Endometrial microvascular endothelial cells (primary cell): ENCODE measurements around the gene IL34. TPM values are rescaled to one million over a fixed set of nuclear protein-coding genes. Genes with fewer than 3 reads are reported as not detected.

Experiments
- in situ Hi-C: cut with HindIII; loops from 2 replicates; pipeline ENCODE4 v1.10.0; 2017; ENCODE audit warnings: low sequenced_read_pairs, low pct_unique_long_range_greater_than_20kb; ENCODE audit errors: inconsistent ontology term
- total RNA-seq: library from RNA; depleted of rRNA; stranded (reverse); fragments of >200 nt; gene quantifications from one replicate; pipeline ENCODE4 v1.2.3, GENCODE V29; 2015; ENCODE audit errors: inconsistent ontology term

The IL34 gene
- total RNA-seq, 1 donor from 2014 or later, result 1.2 TPM

DNA sequence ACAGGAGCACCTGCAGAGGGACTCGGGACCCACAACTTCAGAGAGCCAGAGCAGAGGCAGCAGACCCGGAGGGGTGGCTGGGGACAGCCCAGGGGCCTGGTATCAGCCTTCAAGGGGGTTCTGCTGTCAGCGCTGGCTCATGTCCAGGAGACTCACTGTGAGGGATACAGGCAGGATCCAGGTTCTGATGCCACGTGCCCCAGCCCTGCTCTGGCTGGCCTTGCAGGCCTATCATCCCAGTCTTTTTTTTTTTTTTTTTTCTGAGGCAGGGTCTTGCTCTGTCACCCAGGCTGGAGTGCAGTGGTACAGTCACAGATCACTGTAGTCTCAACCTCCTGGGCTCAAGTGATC lies 48.5 kb downstream of the IL34 start:
- in situ Hi-C loops, result no loop called here

DNA sequence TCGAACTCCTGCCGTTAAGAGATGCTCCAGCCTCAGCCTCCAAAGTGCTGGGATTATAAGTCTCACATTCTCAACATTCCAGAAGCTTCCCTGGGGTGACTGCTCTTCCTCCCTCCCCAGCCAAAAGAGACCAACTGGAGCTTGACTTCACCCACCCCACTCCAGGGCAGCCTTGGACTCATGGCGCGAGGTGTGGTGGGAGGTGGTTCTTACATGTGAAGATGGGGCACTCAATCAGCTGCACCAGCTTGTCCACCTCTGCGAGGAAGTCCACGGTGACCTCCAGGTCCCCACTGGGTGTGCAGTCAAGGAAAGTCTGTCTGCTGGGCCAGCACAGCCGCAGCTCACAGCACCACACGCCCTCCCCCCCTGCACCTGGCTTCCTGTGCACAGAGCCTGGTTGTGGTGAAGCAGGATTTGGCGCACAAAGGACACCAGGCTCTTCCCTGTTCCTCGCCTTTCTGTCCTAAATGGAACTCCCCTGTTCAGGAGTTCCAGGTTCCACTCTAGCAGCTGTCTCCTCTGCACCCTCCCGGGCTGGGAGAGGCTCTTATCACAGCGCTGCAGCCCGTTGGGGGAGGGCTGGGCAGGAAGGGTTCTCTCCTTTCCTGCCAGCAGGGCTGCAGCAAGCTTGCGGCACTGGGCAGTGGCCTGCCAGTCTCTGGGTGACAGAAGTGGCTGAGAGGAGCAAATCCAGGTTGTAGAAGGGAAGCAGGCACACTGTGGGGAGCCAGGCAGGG lies 49.1 kb downstream of the IL34 start:
- in situ Hi-C loops, result no loop called here

DNA sequence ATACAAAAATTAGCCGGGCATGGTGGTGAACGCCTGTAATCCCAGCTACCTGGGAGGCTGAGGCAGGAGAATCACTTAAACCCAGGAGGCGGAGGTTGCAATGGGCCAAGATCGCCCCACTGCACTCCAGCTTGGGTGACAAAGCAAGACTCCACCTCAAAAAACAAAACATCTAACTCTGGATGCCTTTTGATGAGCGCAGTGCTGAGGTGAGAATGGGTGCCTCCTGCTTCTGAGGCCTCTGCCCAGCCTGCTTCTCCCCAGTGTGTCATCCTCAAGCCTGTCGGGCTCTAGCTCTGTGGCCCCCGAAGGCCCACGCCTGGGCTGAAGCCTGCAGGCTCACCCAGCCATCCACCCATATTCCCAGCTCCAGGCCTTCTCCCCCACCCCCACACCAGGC lies 50.0 kb downstream of the IL34 start:
- in situ Hi-C loops, result no loop called here

DNA sequence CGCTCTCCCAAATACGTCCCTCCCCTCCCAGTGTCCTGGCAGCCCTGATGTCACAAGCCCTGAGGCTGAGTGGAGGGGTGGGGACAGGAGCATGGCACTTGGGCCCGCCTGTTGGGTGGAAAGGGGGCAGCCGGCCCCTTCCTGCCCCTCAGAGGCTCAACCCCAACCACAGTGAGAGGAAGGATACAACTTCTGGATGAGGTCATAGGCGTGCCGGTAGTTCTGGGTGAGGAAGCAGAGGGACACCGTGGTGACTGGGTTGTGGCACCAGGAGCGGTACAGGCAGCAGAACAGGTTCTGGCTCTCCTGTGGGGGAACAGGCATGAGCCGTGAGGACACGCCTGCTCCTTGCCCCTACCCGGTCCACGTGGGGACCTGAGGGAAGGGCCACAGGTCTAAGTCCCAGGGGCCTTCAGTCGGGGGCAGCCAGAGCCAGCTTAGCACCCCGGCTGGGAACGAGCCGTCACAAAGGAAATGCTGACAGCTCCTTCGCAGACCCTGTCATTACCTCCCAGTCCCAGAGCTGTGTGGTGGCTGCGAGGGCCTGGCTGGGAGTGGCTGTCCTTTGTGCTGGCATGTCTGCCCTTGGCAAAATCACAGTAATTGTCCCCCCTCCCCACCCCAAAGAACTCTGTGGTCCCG lies 50.7 kb downstream of the IL34 start:
- in situ Hi-C loops, result no loop called here

DNA sequence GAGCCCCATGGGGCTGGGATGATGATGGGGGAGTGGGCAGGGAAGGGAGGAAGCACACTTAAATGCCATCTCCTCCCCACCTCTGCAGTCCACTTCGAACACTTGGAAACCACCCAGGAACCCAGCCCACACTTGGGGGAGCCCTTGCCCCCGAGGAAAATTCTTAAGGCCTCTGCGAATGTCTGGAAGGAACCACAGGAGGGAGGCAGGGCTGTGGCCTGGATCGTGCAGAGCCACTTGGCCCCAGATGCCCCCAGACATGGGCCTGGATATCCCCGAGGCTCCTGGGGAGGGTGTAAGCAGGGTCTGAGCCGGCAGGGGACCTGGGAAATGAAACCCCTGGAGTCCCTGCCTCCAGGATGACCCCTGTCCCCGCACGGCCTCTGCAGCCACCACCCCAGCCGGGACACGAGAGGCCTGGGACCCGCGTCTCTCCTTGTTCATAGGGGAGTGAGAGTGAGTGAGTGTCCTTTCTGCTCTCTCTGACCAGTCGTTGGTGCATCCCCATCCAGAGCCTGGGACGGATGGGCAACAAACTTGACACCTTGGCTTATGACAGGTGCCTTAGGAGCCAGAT lies 51.3 kb downstream of the IL34 start:
- in situ Hi-C loops, result no loop called here

DNA sequence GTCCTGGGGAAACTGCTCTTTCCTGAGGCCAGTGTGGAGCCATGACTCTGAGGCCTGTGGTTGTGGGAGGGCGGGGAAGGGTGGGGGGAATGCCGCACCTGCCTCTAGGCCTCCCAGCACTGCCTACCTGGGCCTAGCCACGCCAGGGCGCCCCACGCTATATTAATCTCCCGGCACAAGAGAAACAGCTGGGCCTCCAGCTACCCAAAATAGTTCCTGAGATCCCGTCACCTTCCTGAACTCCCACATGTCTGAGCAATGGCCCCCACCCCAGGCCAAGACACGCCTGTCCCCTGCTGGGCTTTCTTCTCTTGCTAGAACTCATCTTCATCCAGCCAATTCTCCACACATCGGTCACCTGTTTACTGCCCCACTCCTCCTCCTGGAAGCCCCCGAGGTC lies 52.5 kb downstream of the IL34 start:
- in situ Hi-C loops, result no loop called here

DNA sequence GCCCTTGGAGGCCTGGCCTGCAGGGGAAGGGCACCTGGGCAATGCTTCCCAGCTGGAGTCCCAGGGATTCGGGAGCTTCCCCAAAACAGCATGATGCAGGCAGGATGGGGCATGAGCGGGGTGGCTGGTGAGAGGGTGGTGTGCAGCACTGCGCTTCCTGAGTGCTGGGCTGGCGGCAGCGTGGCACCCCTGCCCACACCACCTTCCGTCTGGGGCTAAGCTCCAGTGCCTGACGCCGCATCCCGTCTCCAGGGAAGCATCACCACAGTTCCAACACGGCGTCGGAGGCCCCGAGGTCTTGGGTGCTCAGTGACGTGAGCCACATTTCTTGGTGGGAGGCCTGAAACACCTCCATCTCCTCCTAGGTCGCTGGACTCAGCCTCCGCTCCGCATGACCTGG lies 53.3 kb downstream of the IL34 start:
- in situ Hi-C loops, result no loop called here

DNA sequence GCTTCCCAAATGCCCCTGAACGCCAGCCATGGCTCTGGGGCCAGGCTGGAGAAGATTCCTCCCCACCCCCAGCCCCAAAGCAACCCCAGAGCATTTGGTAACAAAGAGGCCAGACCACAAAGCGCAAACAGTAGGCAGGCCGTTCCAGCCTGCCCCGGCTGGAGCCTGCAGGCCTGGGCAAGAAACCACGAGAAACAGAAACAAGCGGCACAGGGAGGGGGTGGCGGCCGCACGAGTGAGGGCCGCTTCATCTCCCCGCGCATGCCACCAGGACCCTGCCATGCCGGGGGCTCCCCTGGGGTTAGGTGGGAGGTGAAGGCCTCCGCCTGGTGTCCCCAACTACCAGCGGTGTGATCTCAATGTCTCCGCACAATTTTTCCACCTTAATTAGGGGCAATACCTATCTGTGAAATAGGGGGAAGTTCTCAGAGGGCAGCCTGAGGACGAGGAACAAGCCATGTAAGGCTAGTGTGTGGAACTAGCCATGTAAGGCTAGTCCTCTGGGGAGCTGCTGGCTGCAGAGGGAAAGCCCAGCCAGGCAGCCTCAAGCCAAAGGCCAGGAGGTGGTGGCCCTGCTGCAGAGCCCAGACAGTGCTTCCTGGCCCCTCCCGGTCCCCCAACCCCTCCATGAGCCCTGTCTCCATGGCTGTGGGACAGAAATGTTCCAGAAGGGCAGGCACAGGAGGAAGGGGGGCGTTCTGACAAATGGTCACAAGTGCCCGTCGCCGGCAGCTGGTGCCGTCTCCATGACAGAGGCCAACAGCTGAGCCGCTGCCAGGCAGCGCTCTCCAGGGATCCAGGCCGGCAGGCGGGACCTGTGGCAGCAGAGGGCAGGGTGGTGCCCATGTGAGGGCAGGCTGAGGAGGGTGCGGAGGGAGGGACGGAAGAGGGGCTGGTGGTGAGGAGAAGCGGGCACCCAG lies 54.0 kb downstream of the IL34 start:
- in situ Hi-C loops, result no loop called here

DNA sequence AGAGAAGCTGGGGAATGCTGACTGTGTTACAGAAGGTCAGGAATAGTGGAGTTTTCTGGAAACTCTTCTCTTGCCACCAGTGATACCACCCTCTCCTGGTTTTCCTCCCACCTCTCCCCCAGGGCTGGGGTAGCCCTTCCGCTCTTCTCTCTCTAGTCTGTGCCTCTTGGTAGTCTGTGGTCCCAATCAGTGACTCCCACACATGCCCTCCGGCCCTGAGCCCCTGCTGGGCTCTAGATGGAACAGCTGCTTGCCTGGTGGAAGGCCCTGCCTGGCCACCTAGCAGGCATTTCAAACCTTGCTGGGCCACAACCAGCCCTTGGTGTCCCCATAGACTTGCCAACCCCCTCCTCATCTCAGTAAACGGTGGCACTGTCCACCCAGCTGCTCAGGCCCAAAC lies 54.7 kb downstream of the IL34 start:
- in situ Hi-C loops, result no loop called here

DNA sequence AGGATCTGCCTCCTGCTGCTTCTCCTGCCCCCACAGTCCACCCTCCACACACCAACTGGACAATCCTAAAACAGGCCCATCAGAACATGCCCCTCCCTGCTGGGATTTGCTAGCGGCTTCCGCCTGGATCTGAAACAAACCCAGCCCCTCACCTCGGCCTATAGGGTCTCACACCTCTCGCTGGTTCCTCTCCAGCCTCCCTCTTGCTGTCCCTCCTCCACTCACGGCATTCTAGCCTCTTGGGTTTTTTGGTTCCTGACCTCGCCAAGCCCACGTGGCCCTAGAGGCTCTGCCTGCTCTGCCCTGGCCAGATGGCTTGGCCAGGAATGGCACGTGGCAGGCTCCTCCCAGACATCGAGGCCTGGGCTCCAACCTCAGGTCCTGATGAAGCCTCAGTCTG lies 55.2 kb downstream of the IL34 start:
- in situ Hi-C loops, result no loop called here

DNA sequence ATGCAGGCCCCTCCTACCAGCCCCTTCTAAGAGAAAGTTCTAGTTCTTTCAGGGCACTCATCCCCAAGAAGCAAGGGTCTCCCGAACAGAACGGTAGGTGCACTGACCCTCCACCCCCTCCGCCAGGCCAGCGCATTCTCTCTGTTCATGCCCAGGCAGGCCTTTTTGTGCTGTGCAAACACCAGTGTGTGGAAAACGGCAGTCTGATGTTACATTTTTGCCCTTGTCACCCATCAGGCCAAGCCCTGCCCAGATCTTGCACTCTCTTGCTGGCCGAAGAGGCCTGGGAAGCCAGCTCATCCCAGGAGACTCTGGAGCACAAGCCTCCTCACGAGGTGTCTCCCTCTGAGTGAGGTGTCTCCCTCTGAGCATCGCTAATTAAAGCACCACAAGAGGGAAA lies 55.6 kb downstream of the IL34 start:
- in situ Hi-C loops, result no loop called here

DNA sequence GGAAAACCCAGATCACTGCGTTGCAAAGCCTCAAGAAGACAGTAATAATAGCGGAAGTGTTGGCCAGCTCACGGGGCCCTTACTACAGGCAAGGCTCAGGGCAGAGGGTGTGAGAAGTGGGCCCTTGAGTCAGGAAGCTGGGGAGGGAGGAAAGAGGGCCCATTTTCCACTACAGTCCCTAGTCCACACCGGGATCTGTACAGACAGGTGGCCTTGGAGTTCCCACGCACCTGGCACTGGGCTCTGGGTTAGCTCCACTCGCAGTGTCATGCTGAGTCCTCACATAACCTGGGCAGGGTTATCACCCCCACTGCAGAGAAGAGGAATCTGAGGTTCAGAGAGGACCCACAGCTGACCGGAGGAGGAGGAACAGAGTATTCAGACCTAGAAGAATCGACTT lies 56.3 kb downstream of the IL34 start:
- in situ Hi-C loops, result no loop called here

DNA sequence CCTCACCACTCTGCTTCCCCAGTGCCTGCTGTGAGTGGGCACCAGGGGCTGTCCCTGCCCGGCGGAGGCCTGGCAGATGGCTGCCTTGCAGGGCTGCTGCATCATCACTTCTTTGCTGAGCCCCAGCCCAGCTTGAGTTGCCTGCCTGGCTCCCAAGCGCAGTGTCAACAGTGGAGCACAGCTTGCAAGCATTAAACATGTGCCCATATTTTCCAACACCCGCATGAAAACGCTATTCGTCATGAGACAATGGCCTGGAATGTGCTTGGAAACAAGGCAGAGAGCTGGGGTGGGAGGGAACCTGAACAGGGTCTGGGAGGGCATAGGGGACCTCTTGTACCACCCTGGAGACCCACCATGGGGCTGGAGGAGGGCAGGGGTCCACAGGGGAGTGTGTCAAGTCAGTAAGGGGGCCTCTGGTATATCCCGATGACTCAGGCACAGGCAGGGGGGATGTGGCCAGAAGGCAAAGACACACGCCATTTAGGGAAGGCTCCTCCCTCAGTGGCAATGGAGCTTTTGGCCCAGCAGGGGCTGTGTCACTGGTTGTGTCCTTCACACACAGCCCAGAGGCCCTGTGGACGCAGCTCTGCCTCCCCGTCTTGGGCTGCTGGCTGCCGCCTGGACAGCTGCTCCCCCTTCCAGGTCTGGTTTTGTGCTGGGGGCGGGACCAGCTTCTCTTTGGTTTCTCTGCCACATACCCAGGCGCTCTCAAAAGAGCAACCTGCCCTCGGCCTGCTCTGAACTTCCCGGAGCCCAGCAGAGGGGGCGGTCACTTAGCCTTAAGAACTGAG lies 56.9 kb downstream of the IL34 start:
- in situ Hi-C loops, result no loop called here

DNA sequence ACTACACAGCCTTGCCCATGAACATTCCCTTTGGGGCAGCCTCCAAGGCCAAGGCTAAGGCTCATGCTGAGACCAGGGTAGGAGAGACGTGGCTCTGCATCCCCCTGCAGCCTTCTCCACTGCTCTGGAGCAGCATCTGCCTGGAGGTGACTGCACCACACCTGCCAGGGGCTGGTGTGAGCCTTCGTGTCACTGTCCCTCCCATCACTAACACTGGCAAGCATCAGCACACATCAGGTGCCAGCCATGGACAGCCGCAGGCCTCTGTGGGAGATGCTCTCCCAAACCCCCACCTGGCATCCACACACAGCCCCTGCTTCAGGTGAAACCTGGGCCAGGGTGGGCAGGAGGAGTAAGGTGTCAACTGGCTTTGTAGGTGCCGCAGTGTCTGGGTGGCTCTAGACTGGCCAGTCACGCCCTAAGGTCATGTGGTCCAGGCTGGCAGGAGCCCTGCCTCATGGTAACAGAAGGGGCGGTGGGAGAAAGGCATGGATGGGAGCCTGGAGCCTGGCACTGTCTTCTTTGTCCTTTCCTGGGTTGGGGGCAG lies 57.5 kb downstream of the IL34 start:
- in situ Hi-C loops, result no loop called here

DNA sequence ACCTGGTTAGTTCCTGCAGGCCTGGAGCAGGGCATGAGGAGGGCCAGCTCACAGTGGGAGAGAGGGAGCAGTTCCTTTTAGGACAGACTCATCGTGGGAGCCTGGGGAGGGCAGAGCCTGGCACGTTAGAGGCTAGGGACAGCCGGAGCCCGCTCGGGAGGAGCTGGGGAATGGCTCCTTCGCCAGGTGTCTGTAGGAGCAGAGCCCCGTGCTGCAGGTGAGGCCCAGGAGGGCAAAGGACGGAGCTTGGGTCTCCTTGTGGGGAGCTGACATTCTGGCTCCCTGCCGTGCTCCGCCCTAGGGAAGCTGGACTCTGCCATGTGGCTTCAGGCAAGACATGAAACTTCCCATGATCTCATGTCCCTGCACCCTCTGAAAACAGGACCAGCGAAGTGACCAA lies 58.2 kb downstream of the IL34 start:
- in situ Hi-C loops, result no loop called here

DNA sequence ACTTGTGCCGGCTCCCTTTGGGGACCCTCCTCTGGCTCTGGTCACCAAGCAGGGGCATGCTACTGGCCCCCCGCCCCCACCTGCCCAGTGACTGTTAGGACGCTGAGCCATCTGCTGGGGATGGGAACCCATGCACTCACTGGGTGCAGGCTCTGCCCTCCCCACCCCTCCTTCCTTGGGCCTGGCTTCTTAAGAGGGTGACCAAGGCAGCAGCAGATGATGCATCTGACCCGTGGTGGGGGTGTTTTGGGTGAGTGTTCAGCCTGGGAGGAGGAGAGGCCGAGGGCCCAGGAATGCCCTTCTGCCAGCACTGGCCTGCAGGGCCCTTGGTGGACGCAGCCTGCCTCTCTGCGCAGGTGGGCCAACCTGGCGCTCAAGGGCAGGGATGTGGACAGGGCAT lies 58.7 kb downstream of the IL34 start:
- in situ Hi-C loops, result no loop called here

DNA sequence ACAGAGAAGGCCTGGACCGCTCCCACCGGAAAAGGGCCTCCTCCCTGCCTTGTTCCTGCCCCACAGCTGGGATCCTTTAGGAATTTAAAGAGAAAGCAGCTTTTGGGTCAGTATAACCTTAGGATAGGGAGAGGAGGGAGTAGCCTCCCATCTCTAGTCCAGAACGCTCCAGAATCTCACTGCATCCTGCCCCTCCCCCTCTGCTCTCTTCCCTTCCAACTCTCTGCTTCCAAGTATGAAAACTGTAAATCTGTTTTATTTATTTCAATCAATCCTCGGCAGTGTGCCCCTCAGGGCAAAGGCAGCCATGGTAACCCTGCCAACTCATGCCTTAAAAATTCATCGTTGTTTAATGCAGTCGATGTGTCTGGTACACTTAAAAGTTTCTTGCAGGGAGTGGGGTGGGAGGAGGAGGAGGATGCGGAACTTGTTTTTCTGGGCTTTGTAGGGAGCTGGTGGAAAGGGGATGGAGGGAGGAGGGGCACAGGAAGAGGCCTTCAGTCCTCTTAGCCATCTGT lies 60.6 kb downstream of the IL34 start:
- in situ Hi-C loops, result no loop called here
